ENCODE results near the gene RTN4R.
"Not testable (repeated sequence)": the region's sequence is repeated elsewhere in the genome, so short reads cannot be mapped to it uniquely, and the experiment has no call there.

RTN4R gene

DNA sequence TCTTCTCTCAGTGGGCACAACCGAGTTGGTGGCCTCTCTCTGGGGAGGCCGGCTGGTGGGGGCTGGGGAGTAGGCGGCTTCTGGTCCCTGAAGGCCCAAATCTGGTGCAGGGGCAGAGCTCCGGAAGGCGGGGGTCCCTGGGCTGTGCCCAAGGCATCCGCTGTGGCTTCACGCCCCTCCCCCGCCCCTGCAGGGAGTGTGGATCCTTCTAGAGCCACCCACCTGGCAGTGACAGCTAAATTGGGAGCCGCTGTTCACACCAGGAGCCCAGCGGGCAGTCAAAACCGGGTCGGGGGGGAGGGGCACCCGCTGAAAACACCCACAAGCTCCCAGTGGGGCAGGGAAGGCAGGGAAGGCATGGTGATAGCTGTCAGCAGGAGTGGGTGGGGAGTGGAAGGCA is 4.6 kb upstream of the RTN4R start:
- peak in 4 of 58 donors; percentile 14 to 22 (median 20) for DNase-seq

DNA sequence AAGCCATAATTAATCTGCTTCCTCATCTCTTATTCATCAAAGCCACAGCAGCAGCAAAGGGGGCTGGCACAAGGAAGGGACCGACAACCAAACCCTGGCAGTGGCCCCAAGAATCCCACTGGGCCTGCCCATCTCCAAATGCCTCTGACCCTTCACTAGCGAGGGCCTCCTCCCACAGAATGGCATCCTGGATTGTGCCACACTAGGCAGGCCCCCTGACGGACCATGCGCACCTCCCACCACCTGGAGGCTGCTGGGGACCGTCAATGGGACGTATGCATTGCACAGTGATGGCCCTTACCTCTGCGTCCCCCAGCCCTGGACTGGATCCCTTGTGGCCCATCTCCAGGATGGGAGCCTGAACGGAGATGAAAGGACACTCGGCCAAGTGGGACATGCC is 4.1 kb upstream of the RTN4R start:
- DNase-seq: no peak

GRCh38 chr22:20271114-20271994 is 3.2 kb upstream of the RTN4R start:
- peak in 4 of 58 donors; percentile 24 to 52 (median 33) for DNase-seq

DNA sequence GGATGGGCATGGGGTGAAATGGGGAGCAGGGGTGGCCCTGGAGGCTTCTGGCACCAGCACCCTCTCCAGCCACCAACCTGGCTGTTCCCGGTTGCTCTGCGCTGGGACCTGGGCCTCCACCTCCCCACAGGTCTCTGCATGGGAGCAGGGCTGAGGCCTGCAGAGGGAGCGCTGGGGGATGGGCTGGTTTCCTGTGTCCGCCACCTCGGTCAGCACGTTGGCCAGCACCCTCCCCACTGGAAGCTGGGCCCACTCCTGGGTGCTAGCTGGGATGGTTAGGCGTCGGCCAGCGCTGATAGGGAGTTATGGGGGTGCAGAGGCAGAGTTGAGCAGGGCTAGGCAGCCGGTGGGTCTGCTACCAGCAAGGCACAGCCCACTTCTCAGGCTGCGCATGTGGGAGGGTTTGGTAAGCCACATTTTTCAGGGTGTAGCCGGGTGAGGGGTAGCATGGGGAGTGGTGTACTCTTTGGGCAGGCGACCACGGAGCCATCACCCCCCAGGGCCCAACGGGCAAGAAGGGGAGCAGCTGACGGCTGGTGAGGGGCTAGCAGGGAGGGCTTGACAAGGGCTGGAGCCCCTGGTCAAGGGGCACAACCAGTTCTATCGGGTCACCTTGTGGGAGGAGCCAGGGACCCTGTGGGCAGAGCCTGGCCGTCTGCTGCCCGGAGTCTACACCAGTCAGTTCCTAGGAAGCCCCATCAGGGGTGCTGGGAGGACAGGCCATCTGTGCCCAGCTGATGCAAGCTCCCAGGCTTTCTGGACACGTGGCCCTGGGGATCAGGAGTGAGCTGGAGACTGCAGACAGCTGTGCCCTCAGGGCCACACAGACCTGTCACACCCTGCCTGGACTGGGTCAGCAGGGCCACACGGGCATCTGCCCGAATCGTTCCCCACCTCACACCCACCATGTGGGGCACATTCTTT is 2.3 kb upstream of the RTN4R start:
- DNase-seq: not testable (repeated sequence)

GRCh38 chr22:20269673-20270072 is 1.6 kb upstream of the RTN4R start:
- not testable (repeated sequence) for DNase-seq

DNA sequence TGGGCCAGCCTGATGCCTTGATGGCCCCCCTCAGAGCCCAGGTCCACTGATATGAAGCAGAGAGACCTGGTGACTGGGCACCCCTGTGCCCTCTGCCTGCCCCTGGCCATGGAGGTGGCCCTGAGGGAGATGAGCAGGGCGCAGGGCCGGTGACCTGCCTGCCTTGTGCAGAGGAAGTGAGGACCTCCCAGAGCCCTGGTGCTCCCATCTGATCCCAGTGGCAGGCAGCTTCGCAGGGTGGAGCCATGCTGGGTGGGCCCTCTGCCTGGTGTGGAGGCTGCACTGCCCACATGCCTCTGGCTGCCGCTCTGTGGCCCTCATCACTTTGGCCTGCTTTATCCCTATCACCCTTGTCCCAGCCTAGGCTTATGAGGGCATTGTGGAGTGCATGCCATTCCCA is 1.1 kb upstream of the RTN4R start:
- not testable (repeated sequence) for DNase-seq

DNA sequence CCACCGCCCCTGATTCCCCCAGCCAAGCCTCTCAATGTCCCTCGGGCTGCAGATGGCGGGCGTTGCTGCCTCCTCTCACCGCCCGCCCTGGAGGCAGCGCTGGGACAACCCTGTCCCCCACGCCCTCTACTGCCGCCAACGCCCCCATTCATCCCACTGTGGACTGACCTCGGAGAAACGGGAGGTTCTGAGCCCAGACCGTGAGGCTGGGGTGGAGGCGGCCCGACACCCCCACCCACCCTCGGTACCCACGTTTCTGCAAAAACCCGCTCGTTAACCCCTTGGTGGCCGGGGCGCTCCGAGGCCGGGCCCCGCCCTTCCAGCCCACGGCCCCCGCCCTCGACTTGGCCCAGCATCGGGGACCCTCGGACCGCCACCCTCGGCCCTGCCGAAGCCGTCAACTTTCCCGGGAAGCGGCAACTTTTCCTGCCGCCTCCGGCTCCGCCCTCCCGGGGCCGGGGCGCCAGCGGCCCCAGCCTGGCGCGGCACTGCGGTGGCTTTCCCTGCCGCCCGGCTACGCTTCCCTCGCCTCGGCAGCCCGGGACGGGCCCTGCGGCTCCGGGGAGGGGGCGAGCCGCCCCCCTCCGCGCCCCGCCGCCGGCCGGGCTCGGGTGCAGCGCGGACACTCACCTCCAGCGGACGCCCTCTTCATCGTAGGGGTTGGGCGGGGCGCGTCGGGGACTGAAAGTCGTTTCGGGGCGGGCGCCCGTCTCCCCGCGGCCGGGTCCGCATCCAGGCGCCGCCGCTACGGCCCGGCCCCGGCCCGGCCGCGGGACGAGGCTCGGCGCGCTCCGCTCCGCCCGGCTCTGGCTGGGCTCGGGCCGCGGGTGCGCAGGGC is 458 bp downstream of the RTN4R start:
- no peak for DNase-seq

GRCh38 chr22:20266667-20267440 is 1.3 kb downstream of the RTN4R start:
- DNase-seq: peak in 5 of 58 donors; percentile 16 to 46 (median 35)

- not testable (repeated sequence) for DNase-seq
Measured at GRCh38 chr22:20265772-20266666, 2.1 kb downstream of the RTN4R start.

DNA sequence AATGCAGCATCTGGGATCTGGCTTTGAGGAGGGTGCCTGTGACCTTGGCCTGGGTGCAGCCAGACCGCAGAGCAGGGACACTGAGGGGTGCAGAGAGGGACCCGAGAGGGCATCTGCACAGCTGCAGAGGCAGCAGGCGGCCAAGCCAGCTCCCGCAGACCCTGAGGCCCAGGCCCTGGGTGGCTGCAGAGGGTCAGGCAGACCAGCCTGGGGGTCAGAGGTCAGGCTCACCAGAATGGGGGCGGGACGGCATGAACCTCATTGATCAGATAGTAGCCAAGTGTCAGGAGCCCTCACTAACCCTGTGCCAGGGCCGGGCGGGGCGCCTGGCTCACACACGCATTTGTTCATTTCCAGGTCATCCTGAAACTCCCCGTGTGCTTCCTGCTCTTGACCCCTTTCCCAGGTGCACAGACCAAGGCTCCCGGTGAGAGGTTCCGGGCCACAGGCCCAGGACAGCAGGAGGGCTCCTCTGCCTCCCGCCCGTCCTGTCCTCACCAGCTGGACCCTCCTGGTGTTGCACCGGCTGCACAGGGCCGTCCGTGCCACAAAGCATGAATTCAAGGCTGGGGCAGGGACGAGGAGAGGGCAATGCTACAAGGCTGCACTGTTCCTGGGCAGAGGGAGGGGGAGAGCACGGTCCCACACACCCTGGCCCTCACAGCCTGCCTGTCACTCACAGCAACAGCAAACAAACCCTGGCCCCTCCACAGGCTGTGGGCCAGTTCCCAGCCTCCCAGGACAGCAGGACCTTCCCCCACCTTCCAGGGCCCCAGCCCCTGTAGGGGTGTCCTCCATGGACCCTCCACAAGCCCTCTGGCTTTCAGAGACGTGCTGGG is 3.3 kb downstream of the RTN4R start:
- DNase-seq: peak in 44 of 58 donors; percentile 19 to 82 (median 53)

DNA sequence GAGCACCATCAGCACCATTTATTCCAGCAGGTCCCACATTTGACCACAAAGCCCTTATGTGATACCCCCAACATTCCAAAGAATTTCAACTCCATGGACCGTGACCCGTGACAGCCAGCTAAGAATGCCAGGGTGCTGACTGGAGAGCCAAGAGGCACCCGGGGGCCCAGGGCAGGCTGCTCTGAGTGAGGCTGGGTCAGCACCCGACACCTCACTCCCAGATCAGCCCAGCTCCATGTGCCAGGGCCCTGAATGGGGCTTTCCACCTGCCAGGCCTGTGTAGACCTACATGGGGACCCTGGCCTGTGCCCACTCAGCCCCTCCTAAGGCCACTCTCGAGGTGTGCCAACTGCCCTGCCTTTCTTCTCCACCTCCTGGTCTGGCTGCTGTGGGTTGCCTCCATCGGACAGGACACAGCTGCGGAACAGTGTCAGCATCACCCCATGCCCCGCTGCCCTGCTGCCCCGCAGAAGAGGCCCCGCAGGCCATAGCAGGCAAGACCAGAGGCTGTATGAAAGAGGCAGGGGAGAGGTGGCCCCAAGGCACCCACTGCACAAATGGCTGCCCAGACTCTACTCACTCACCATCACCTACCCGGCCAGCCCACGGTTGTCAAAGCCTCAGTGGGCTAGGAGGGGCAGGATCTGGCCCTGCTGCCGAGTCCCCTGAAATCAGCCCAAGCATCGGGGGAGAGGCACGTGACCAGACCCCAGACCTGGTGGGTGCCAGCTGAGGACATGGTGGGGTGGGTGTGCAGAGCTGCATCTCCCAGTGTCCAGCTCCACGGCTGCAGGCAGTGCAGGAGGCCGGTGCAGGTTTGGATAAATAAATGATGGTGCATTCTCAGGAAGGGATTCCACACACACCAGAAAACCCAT is 4.5 kb downstream of the RTN4R start:
- not testable (repeated sequence) for DNase-seq

- DNase-seq: no peak
Measured at GRCh38 chr22:20262582-20263147, 5.5 kb downstream of the RTN4R start.

- DNase-seq: no peak
Measured at GRCh38 chr22:20261848-20262581, 6.1 kb downstream of the RTN4R start.

DNA sequence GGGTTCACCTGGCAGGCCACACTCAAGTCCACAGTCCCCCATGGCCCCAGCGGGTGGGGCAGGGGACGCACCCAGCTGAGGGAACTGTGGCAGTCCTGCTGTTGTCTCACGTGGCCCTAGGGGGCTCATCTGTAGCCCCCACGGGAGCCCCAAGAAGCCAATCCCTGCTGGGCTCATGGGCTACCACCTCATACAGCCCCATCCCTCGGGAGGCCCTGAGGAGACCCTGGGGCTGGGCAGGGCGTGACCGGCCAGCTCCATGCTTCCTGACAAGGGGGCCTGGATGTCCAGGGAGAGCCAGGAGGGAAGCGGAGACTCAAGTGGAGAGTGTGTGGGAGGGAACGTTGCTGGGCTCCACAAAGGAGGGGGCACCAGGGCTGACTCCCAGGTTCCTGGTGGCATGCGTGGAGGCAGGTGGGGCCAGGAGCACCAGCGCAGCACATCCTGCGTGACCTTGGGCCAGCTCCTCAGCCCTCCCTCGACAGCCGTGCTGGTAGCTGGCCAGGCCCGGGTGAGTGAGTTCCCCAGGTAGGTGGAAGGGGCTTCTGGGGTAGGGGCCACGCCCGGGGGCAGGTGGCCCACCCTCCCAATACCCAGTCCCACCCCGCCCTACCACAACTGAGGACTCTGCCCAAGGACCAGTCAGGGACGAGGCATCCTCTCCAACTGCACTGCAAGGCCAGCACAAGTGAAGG is 7.9 kb downstream of the RTN4R start:
- no peak for DNase-seq

- no peak for DNase-seq
Measured at GRCh38 chr22:20259327-20259688, 8.8 kb downstream of the RTN4R start.

Measured in anterior cingulate cortex (tissue), 58 donors.